Measurements from ENCODE around the gene ZP3.
"Not testable (repeated sequence)": the region's sequence is repeated elsewhere in the genome, so short reads cannot be mapped to it uniquely, and the experiment has no call there.

ZP3 gene

GRCh38 chr7:76425156-76425555 is 406 bp downstream of the ZP3 start:
- Histone ChIP-seq H3K27me3 (ENCODE audit: control insufficient read depth in 5 of 5, insufficient read depth in 4 of 5, low read length in 5 of 5) (no peaks in the 10 kb centered on the region), H3K4me3 (ENCODE audit: low read depth in 1 of 5, low read length in 5 of 5) (no peak overlapping the region), H3K9me3 (ENCODE audit: control insufficient read depth in 5 of 5, low read length in 5 of 5) (peaks cover 0 to under 1% (median 0%) of the 10 kb centered on the region in 5 donors), H3K9ac (ENCODE audit: low read length in 5 of 5) (no peak overlapping the region), H3K4me1 (ENCODE audit: control insufficient read depth in 5 of 5, insufficient read depth in 5 of 5, low read length in 5 of 5) (peaks cover 5 to 13% (median 7%) of the 10 kb centered on the region in 5 donors), H3K36me3 (ENCODE audit: control insufficient read depth in 5 of 5, insufficient read depth in 5 of 5, low read length in 5 of 5) (no peaks in the 10 kb centered on the region), H3K27ac (ENCODE audit: low read depth, low read length) (no peak overlapping the region)

GRCh38 chr7:76425558-76425957 is 808 bp downstream of the ZP3 start:
- not testable (repeated sequence) for H3K9ac ChIP-seq (ENCODE audit: low read length in 5 of 5); H3K27ac ChIP-seq (ENCODE audit: low read depth, low read length); H3K36me3 ChIP-seq (ENCODE audit: control insufficient read depth in 5 of 5, insufficient read depth in 5 of 5, low read length in 5 of 5); H3K27me3 ChIP-seq (ENCODE audit: control insufficient read depth in 5 of 5, insufficient read depth in 4 of 5, low read length in 5 of 5); H3K4me3 ChIP-seq (ENCODE audit: low read depth in 1 of 5, low read length in 5 of 5); H3K9me3 ChIP-seq (ENCODE audit: control insufficient read depth in 5 of 5, low read length in 5 of 5)
- peaks cover 5 to 13% (median 7%) of the 10 kb centered on the region in 5 donors for H3K4me1 ChIP-seq (ENCODE audit: control insufficient read depth in 5 of 5, insufficient read depth in 5 of 5, low read length in 5 of 5)

GRCh38 chr7:76426246-76426645 is 1.5 kb downstream of the ZP3 start:
- no peak overlapping the region for H3K4me3 ChIP-seq (ENCODE audit: low read depth in 1 of 5, low read length in 5 of 5)
- H3K9me3 ChIP-seq (ENCODE audit: control insufficient read depth in 5 of 5, low read length in 5 of 5): no peaks in the 10 kb centered on the region
- H3K9ac ChIP-seq (ENCODE audit: low read length in 5 of 5): no peak overlapping the region
- H3K27me3 ChIP-seq (ENCODE audit: control insufficient read depth in 5 of 5, insufficient read depth in 4 of 5, low read length in 5 of 5): no peaks in the 10 kb centered on the region
- H3K27ac ChIP-seq (ENCODE audit: low read depth, low read length): no peak overlapping the region
- H3K36me3 ChIP-seq (ENCODE audit: control insufficient read depth in 5 of 5, insufficient read depth in 5 of 5, low read length in 5 of 5): no peaks in the 10 kb centered on the region
- H3K4me1 ChIP-seq (ENCODE audit: control insufficient read depth in 5 of 5, insufficient read depth in 5 of 5, low read length in 5 of 5): peaks cover 5 to 13% (median 7%) of the 10 kb centered on the region in 5 donors

- Histone ChIP-seq H3K4me1 (ENCODE audit: control insufficient read depth in 5 of 5, insufficient read depth in 5 of 5, low read length in 5 of 5) (peaks cover 5 to 13% (median 7%) of the 10 kb centered on the region in 5 donors), H3K27ac (ENCODE audit: low read depth, low read length) (no peak overlapping the region), H3K9ac (ENCODE audit: low read length in 5 of 5) (no peak overlapping the region), H3K9me3 (ENCODE audit: control insufficient read depth in 5 of 5, low read length in 5 of 5) (no peaks in the 10 kb centered on the region), H3K27me3 (ENCODE audit: control insufficient read depth in 5 of 5, insufficient read depth in 4 of 5, low read length in 5 of 5) (no peaks in the 10 kb centered on the region), H3K4me3 (ENCODE audit: low read depth in 1 of 5, low read length in 5 of 5) (no peak overlapping the region), H3K36me3 (ENCODE audit: control insufficient read depth in 5 of 5, insufficient read depth in 5 of 5, low read length in 5 of 5) (no peaks in the 10 kb centered on the region)
Measured at GRCh38 chr7:76427635-76428034, 2.9 kb downstream of the ZP3 start.

- no peak overlapping the region for H3K9ac ChIP-seq (ENCODE audit: low read length in 5 of 5)
- no peak overlapping the region for H3K4me3 ChIP-seq (ENCODE audit: low read depth in 1 of 5, low read length in 5 of 5)
- H3K4me1 ChIP-seq (ENCODE audit: control insufficient read depth in 5 of 5, insufficient read depth in 5 of 5, low read length in 5 of 5): peaks cover 3 to 11% (median 7%) of the 10 kb centered on the region in 5 donors
- H3K9me3 ChIP-seq (ENCODE audit: control insufficient read depth in 5 of 5, low read length in 5 of 5): no peaks in the 10 kb centered on the region
- no peaks in the 10 kb centered on the region for H3K36me3 ChIP-seq (ENCODE audit: control insufficient read depth in 5 of 5, insufficient read depth in 5 of 5, low read length in 5 of 5)
- H3K27me3 ChIP-seq (ENCODE audit: control insufficient read depth in 5 of 5, insufficient read depth in 4 of 5, low read length in 5 of 5): no peaks in the 10 kb centered on the region
- H3K27ac ChIP-seq (ENCODE audit: low read depth, low read length): no peak overlapping the region
Measured at GRCh38 chr7:76428149-76428823, 3.5 kb downstream of the ZP3 start.

GRCh38 chr7:76428868-76429805 is 4.4 kb downstream of the ZP3 start:
- no peak overlapping the region for H3K27ac ChIP-seq (ENCODE audit: low read depth, low read length)
- no peak overlapping the region for H3K9ac ChIP-seq (ENCODE audit: low read length in 5 of 5)
- peaks cover 0 to 8% (median 5%) of the 10 kb centered on the region in 5 donors for H3K4me1 ChIP-seq (ENCODE audit: control insufficient read depth in 5 of 5, insufficient read depth in 5 of 5, low read length in 5 of 5)
- H3K27me3 ChIP-seq (ENCODE audit: control insufficient read depth in 5 of 5, insufficient read depth in 4 of 5, low read length in 5 of 5): no peaks in the 10 kb centered on the region
- no peaks in the 10 kb centered on the region for H3K9me3 ChIP-seq (ENCODE audit: control insufficient read depth in 5 of 5, low read length in 5 of 5)
- H3K4me3 ChIP-seq (ENCODE audit: low read depth in 1 of 5, low read length in 5 of 5): no peak overlapping the region
- H3K36me3 ChIP-seq (ENCODE audit: control insufficient read depth in 5 of 5, insufficient read depth in 5 of 5, low read length in 5 of 5): no peaks in the 10 kb centered on the region

GRCh38 chr7:76430211-76430610 is 5.5 kb downstream of the ZP3 start:
- Histone ChIP-seq H3K36me3 (ENCODE audit: control insufficient read depth in 5 of 5, insufficient read depth in 5 of 5, low read length in 5 of 5) (peaks cover 0 to 3% (median 0%) of the 10 kb centered on the region in 5 donors), H3K9me3 (ENCODE audit: control insufficient read depth in 5 of 5, low read length in 5 of 5) (no peaks in the 10 kb centered on the region), H3K27me3 (ENCODE audit: control insufficient read depth in 5 of 5, insufficient read depth in 4 of 5, low read length in 5 of 5) (no peaks in the 10 kb centered on the region), H3K4me1 (ENCODE audit: control insufficient read depth in 5 of 5, insufficient read depth in 5 of 5, low read length in 5 of 5) (peaks cover 0 to 8% (median 5%) of the 10 kb centered on the region in 5 donors), H3K4me3 (ENCODE audit: low read depth in 1 of 5, low read length in 5 of 5) (no peak overlapping the region), H3K27ac (ENCODE audit: low read depth, low read length) (no peak overlapping the region), H3K9ac (ENCODE audit: low read length in 5 of 5) (no peak overlapping the region)

GRCh38 chr7:76430836-76431235 is 6.1 kb downstream of the ZP3 start:
- H3K36me3 ChIP-seq (ENCODE audit: control insufficient read depth in 5 of 5, insufficient read depth in 5 of 5, low read length in 5 of 5): peaks cover 0 to 3% (median 0%) of the 10 kb centered on the region in 5 donors
- no peak overlapping the region for H3K27ac ChIP-seq (ENCODE audit: low read depth, low read length)
- peaks cover 0 to 8% (median 5%) of the 10 kb centered on the region in 5 donors for H3K4me1 ChIP-seq (ENCODE audit: control insufficient read depth in 5 of 5, insufficient read depth in 5 of 5, low read length in 5 of 5)
- no peak overlapping the region for H3K9ac ChIP-seq (ENCODE audit: low read length in 5 of 5)
- no peak overlapping the region for H3K4me3 ChIP-seq (ENCODE audit: low read depth in 1 of 5, low read length in 5 of 5)
- H3K9me3 ChIP-seq (ENCODE audit: control insufficient read depth in 5 of 5, low read length in 5 of 5): no peaks in the 10 kb centered on the region
- no peaks in the 10 kb centered on the region for H3K27me3 ChIP-seq (ENCODE audit: control insufficient read depth in 5 of 5, insufficient read depth in 4 of 5, low read length in 5 of 5)

- H3K4me1 ChIP-seq (ENCODE audit: control insufficient read depth in 5 of 5, insufficient read depth in 5 of 5, low read length in 5 of 5); H3K4me3 ChIP-seq (ENCODE audit: low read depth in 1 of 5, low read length in 5 of 5); H3K36me3 ChIP-seq (ENCODE audit: control insufficient read depth in 5 of 5, insufficient read depth in 5 of 5, low read length in 5 of 5); H3K9ac ChIP-seq (ENCODE audit: low read length in 5 of 5); H3K27ac ChIP-seq (ENCODE audit: low read depth, low read length); H3K27me3 ChIP-seq (ENCODE audit: control insufficient read depth in 5 of 5, insufficient read depth in 4 of 5, low read length in 5 of 5); H3K9me3 ChIP-seq (ENCODE audit: control insufficient read depth in 5 of 5, low read length in 5 of 5): not testable (repeated sequence)
Measured at GRCh38 chr7:76437873-76438272, 13.1 kb downstream of the ZP3 start.

All from subcutaneous abdominal adipose tissue (tissue), 5 donors.